ENCODE results near the gene RAD50. TPM values are rescaled to one million over a fixed set of nuclear protein-coding genes. Genes with fewer than 3 reads are reported as not detected.
"Not testable (repeated sequence)": the region's sequence is repeated elsewhere in the genome, so short reads cannot be mapped to it uniquely, and the experiment has no call there.

RAD50 gene
- total RNA-seq, 6 experiments from 2014 or later, result 11.6 to 27.7 (median 12.8) TPM

DNA sequence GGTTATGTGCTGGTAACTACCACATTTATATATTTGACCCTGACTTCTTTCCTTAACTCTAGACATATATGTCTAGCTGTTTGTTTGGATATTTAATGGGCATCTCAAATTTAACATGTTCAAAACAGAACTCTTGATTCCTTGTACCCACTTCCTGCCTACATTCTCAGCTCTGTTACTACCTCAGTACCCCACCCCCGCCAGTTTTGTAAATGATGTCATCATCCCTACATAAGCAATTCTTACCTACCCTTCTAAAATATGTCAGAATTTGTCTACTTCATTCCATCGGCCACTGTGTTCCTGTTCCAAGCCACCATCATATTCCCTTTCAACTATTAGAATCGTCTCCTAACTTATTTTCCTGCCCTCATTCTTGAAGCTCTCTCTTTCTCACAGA lies 4.8 kb downstream of the RAD50 start:
- H3K27me3 Mint-ChIP-seq (ENCODE audit: insufficient read depth), result peaks cover 5% of the 10 kb centered on the region
- H3K36me3 Mint-ChIP-seq (ENCODE audit: low read depth), result peaks cover 10% of the 10 kb centered on the region
- DNase-seq, result no peak
- H3K27ac Mint-ChIP-seq, result no peak overlapping the region
- TF ChIP-seq, protein P1, sequence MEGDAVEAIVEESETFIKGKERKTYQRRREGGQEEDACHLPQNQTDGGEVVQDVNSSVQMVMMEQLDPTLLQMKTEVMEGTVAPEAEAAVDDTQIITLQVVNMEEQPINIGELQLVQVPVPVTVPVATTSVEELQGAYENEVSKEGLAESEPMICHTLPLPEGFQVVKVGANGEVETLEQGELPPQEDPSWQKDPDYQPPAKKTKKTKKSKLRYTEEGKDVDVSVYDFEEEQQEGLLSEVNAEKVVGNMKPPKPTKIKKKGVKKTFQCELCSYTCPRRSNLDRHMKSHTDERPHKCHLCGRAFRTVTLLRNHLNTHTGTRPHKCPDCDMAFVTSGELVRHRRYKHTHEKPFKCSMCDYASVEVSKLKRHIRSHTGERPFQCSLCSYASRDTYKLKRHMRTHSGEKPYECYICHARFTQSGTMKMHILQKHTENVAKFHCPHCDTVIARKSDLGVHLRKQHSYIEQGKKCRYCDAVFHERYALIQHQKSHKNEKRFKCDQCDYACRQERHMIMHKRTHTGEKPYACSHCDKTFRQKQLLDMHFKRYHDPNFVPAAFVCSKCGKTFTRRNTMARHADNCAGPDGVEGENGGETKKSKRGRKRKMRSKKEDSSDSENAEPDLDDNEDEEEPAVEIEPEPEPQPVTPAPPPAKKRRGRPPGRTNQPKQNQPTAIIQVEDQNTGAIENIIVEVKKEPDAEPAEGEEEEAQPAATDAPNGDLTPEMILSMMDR (IDR thresholded peaks at IDR 0.05), result no peak
- no peak overlapping the region for H3K4me3 Mint-ChIP-seq
- H3K4me1 Mint-ChIP-seq (ENCODE audit: low read depth), result peaks cover 23% of the 10 kb centered on the region
- no peaks in the 10 kb centered on the region for H3K9me3 Mint-ChIP-seq

DNA sequence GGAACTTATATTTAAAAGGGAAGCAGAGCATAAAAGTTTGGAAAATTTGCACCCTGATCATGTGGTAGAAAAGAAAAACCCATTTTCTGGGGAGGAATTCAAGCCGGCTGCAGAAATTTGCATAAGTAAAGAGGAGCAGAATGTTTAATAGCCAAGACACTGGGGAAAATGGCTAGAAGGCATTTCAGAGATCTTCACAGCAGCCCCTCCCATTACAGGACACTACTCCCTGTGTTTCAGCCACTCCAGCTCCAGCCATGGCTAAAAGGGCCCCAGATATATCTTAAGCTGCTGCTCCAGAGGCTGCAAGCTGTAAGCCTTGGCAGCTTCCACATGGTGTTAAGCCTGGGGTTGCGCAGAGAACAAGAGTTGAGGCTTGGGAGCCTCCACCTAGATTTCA lies 7.8 kb downstream of the RAD50 start:
- DNase-seq; H3K27me3 Mint-ChIP-seq (ENCODE audit: insufficient read depth); H3K27ac Mint-ChIP-seq; H3K4me1 Mint-ChIP-seq (ENCODE audit: low read depth); H3K9me3 Mint-ChIP-seq; H3K36me3 Mint-ChIP-seq (ENCODE audit: low read depth); H3K4me3 Mint-ChIP-seq: not testable (repeated sequence)

DNA sequence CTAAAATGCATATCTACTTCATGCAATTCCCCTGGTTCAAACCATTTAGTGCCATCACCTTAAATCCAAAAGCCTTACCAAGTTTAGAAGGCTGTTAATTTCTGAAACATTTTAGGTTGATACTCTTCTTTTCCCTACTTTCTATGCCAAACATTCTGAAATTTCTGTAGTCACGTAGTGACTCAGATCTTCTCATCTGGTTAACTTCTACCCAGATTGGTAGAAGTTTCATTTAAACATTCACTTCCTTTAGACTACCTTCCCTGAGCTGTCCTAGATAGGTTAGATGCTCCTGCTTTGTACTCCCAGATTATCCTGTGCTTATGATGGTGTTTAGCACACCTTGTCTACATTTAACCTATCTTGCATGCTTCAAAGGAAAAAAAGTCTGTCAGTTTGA lies 9.9 kb downstream of the RAD50 start:
- no peak for DNase-seq
- H3K36me3 Mint-ChIP-seq (ENCODE audit: low read depth), result peaks cover 9% of the 10 kb centered on the region
- TF ChIP-seq, protein P1 (IDR thresholded peaks at IDR 0.05), result no peak
- H3K27ac Mint-ChIP-seq, result no peak overlapping the region
- no peaks in the 10 kb centered on the region for H3K9me3 Mint-ChIP-seq
- H3K4me3 Mint-ChIP-seq, result no peak overlapping the region
- H3K27me3 Mint-ChIP-seq (ENCODE audit: insufficient read depth), result no peaks in the 10 kb centered on the region
- peaks cover 10% of the 10 kb centered on the region for H3K4me1 Mint-ChIP-seq (ENCODE audit: low read depth)

DNA sequence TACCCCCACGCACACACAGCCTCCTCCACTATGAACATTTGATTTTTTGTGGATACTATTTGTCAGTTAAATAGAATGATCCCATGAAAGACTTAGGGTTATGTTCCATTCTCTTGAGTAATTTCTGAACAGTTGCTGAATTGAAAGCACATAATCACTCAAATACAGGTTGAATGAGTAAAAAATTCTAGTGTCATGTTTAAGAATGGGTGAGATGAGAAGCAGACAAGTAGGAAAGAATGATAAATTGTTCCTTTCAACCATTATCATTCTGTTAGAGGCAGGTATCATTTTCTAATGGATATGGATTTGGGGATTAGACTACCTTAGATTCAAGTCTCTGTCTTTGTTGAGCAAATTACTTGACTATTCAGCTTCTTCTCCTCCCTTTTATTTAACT lies 19.3 kb downstream of the RAD50 start:
- no peaks in the 10 kb centered on the region for H3K9me3 Mint-ChIP-seq
- TF ChIP-seq, protein P1 (IDR thresholded peaks at IDR 0.05), result no peak
- H3K36me3 Mint-ChIP-seq (ENCODE audit: low read depth), result peaks cover 18% of the 10 kb centered on the region
- no peaks in the 10 kb centered on the region; the same call in 1 of the 2 replicates for H3K27me3 Mint-ChIP-seq (ENCODE audit: insufficient read depth)
- no peaks in the 10 kb centered on the region for H3K4me1 Mint-ChIP-seq (ENCODE audit: low read depth)
- DNase-seq, result no peak
- no peak overlapping the region for H3K4me3 Mint-ChIP-seq
- H3K27ac Mint-ChIP-seq, result no peak overlapping the region

DNA sequence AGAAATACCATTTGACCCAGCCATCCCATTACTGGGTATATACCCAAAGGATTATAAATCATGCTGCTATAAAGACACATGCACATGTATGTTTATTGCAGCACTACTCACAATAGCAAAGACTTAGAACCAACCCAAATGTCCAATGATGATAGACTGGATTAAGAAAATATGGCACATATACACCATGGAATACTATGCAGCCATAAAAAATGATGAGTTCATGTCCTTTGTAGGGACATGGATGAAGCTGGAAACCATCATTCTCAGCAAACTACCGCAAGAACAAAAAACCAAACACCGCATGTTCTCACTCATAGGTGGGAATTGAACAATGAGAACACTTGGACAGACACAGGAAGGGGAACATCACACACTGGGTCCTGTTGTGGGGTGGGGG lies 27.8 kb downstream of the RAD50 start:
- not testable (repeated sequence) for H3K9me3 Mint-ChIP-seq; H3K4me3 Mint-ChIP-seq; H3K27ac Mint-ChIP-seq; H3K4me1 Mint-ChIP-seq (ENCODE audit: low read depth); DNase-seq; H3K27me3 Mint-ChIP-seq (ENCODE audit: insufficient read depth)
- H3K36me3 Mint-ChIP-seq (ENCODE audit: low read depth), result peaks cover 22% of the 10 kb centered on the region

DNA sequence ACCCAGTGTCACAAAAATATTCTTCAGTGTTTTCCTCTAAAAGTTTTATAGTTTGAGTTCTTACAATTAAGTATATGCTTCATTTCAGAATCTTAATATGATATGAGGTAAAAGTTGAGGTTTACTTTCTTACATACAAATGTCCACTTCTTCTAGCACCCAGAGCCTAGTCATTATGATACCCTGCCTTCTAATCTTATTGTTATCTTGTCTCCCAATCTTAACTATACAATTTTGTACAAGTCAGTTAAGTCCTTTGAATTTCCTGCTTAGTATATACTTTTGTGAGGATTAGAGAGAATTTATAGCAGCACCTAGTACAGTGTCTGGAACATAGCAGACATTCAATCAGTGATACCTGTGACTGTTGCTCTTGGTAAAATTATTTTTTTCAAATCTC lies 29.3 kb downstream of the RAD50 start:
- H3K4me1 Mint-ChIP-seq (ENCODE audit: low read depth), result peaks cover 6% of the 10 kb centered on the region; the same call in 1 of the 2 replicates
- TF ChIP-seq, protein P1 (IDR thresholded peaks at IDR 0.05), result no peak
- peaks cover 2% of the 10 kb centered on the region; the same call in 1 of the 2 replicates for H3K27me3 Mint-ChIP-seq (ENCODE audit: insufficient read depth)
- peaks cover 22% of the 10 kb centered on the region for H3K36me3 Mint-ChIP-seq (ENCODE audit: low read depth)
- H3K9me3 Mint-ChIP-seq, result no peaks in the 10 kb centered on the region
- H3K4me3 Mint-ChIP-seq, result no peak overlapping the region
- no peak for DNase-seq
- no peak overlapping the region for H3K27ac Mint-ChIP-seq

DNA sequence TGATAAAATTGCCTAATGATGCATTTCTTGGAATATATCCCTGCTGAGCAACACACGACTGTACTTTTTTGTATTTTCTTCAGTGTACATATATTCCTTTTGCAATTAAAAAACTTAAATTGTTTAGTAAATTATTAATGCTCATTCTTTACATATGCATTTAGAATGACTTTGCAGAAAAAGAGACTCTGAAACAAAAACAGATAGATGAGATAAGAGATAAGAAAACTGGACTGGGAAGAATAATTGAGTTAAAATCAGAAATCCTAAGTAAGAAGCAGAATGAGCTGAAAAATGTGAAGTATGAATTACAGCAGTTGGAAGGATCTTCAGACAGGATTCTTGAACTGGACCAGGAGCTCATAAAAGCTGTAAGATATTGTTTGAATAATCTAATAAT lies 32.7 kb downstream of the RAD50 start:
- Mint-ChIP-seq H3K4me3 (no peak overlapping the region), H3K36me3 (ENCODE audit: low read depth) (peaks cover 11% of the 10 kb centered on the region; the same call in 1 of the 2 replicates), H3K9me3 (no peaks in the 10 kb centered on the region), H3K27me3 (ENCODE audit: insufficient read depth) (no peaks in the 10 kb centered on the region), H3K27ac (no peak overlapping the region), H3K4me1 (ENCODE audit: low read depth) (peaks cover 18% of the 10 kb centered on the region)
- TF ChIP-seq, protein P1 (IDR thresholded peaks at IDR 0.05), result no peak
- DNase-seq, result no peak

Measured in HFFc6 (cell line).